Measurements from ENCODE around the gene HSD11B2. TPM values are rescaled to one million over a fixed set of nuclear protein-coding genes. Genes with fewer than 3 reads are reported as not detected.

Gene HSD11B2
- polyA plus RNA-seq, 1 donor, result 40.8 TPM

- no peak for DNase-seq
These were observed 20.3 kb downstream of the HSD11B2 start for GRCh38 chr16:67451061-67451703.

- no peak for DNase-seq
These were observed 20.9 kb downstream of the HSD11B2 start for GRCh38 chr16:67451704-67452435.

- no peak for DNase-seq
These were observed 23.2 kb downstream of the HSD11B2 start for GRCh38 chr16:67454104-67454503.

GRCh38 chr16:67454852-67455251 lies 23.9 kb downstream of the HSD11B2 start:
- no peak for DNase-seq

- no peak for DNase-seq
These were observed 25.6 kb downstream of the HSD11B2 start for GRCh38 chr16:67456391-67457081.

GRCh38 chr16:67457611-67458010 lies 26.7 kb downstream of the HSD11B2 start:
- DNase-seq, result no peak

- DNase-seq, result no peak
These were observed 27.3 kb downstream of the HSD11B2 start for GRCh38 chr16:67458121-67458641.

- DNase-seq, result no peak
These were observed 28.3 kb downstream of the HSD11B2 start for GRCh38 chr16:67459066-67459860.

- DNase-seq, result no peak
These were observed 28.9 kb downstream of the HSD11B2 start for GRCh38 chr16:67459861-67460150.

- no peak for DNase-seq
These were observed 29.2 kb downstream of the HSD11B2 start for GRCh38 chr16:67460168-67460567.

- no peak for DNase-seq
These were observed 30.0 kb downstream of the HSD11B2 start for GRCh38 chr16:67460961-67461360.

GRCh38 chr16:67461600-67462278 lies 30.8 kb downstream of the HSD11B2 start:
- DNase-seq, result no peak

- no peak for DNase-seq
These were observed 31.3 kb downstream of the HSD11B2 start for GRCh38 chr16:67462279-67462655.

GRCh38 chr16:67463059-67463458 lies 32.1 kb downstream of the HSD11B2 start:
- no peak for DNase-seq

GRCh38 chr16:67463691-67464090 lies 32.8 kb downstream of the HSD11B2 start:
- DNase-seq, result no peak

GRCh38 chr16:67464565-67464964 lies 33.6 kb downstream of the HSD11B2 start:
- DNase-seq, result no peak

- DNase-seq, result no peak
These were observed 35.7 kb downstream of the HSD11B2 start for GRCh38 chr16:67466581-67466980.

GRCh38 chr16:67468731-67469130 lies 37.8 kb downstream of the HSD11B2 start:
- DNase-seq, result no peak

- DNase-seq, result no peak
These were observed 39.4 kb downstream of the HSD11B2 start for GRCh38 chr16:67470359-67470758.

GRCh38 chr16:67471758-67472384 lies 41.0 kb downstream of the HSD11B2 start:
- no peak for DNase-seq

All from left kidney (tissue), 2 donors.